Measurements from ENCODE around the gene DVL1. TPM values are rescaled to one million over a fixed set of nuclear protein-coding genes. Genes with fewer than 3 reads are reported as not detected.

The DVL1 gene
- total and polyA plus RNA-seq, 2 of the 13 experiments (the other 11 are each of a cell fraction or from before 2014, with no cell fraction given), result 30.8 to 60.4 TPM

- TF ChIP-seq NBN (conservative IDR thresholded peaks at IDR 0.05) (no peak), ZNF414 (CRISPR knock-in tag; IDR thresholded peaks at IDR 0.05) (no peak), SMYD3 (CRISPR knock-in tag; IDR thresholded peaks at IDR 0.05) (no peak), NCOA1 (CRISPR knock-in tag; IDR thresholded peaks at IDR 0.05) (no peak), ZNF407 (CRISPR knock-in tag; IDR thresholded peaks at IDR 0.05; ENCODE audit: not compliant biosample characterization) (no peak), MAFG (CRISPR knock-in tag; IDR thresholded peaks at IDR 0.05) (peak; percentile 56; the same call in 1 of the 2 replicates), TGIF2 (CRISPR knock-in tag; IDR thresholded peaks at IDR 0.05) (no peak), ZNF883 (CRISPR knock-in tag; IDR thresholded peaks at IDR 0.05; ENCODE audit: not compliant biosample characterization) (peak; percentile 25), ZNF777 (CRISPR knock-in tag; IDR thresholded peaks at IDR 0.05) (peak; percentile 18; the same call in 1 of the 2 replicates), CENPT (CRISPR knock-in tag; IDR thresholded peaks at IDR 0.05; ENCODE audit: low read depth) (no peak), ZNF770 (CRISPR knock-in tag; IDR thresholded peaks at IDR 0.05) (peak; percentile 38), ZNF317 (CRISPR knock-in tag; IDR thresholded peaks at IDR 0.05) (no peak), MTA3 (CRISPR knock-in tag; IDR thresholded peaks at IDR 0.05) (no peak)
- TF ChIP-seq, protein P1, sequence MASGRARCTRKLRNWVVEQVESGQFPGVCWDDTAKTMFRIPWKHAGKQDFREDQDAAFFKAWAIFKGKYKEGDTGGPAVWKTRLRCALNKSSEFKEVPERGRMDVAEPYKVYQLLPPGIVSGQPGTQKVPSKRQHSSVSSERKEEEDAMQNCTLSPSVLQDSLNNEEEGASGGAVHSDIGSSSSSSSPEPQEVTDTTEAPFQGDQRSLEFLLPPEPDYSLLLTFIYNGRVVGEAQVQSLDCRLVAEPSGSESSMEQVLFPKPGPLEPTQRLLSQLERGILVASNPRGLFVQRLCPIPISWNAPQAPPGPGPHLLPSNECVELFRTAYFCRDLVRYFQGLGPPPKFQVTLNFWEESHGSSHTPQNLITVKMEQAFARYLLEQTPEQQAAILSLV (CRISPR knock-in tag; IDR thresholded peaks at IDR 0.05; ENCODE audit: borderline replicate concordance), result 0 out of 2 replicates have a peak, but pooled peaks have one; percentile 40
- TF ChIP-seq, protein P2, sequence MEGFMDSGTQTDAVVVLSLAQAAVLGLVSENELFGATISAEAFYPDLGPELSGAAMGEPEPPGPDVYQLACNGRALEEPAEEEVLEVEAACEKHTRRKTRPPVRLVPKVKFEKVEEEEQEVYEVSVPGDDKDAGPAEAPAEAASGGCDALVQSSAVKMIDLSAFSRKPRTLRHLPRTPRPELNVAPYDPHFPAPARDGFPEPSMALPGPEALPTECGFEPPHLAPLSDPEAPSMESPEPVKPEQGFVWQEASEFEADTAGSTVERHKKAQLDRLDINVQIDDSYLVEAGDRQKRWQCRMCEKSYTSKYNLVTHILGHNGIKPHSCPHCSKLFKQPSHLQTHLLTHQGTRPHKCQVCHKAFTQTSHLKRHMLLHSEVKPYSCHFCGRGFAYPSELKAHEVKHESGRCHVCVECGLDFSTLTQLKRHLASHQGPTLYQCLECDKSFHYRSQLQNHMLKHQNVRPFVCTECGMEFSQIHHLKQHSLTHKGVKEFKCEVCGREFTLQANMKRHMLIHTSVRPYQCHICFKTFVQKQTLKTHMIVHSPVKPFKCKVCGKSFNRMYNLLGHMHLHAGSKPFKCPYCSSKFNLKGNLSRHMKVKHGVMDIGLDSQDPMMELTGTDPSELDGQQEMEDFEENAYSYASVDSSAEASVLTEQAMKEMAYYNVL (CRISPR knock-in tag; IDR thresholded peaks at IDR 0.05; ENCODE audit: borderline replicate concordance), result no peak
Measured at GRCh38 chr1:1305300-1306069, 43.7 kb downstream of the DVL1 start (continued).

Data from HepG2 (cell line).